Breast epithelium (tissue), 3 donors: ENCODE data around the gene HM13.

Experiments
- CTCF ChIP-seq, 3 donors: fragments of 450-650 bp; IDR thresholded peaks; one replicate each; pipeline ENCODE4 v1.5.1; 2016 to 2017; ENCODE audit warnings: antibody characterized with exemption in 3 of 3, mild to moderate bottlenecking in 3 of 3, moderate library complexity in 3 of 3
- POLR2A ChIP-seq: fragments of 450-650 bp; IDR thresholded peaks from one replicate; pipeline ENCODE4 v1.6.1; 2016; ENCODE audit warnings: antibody characterized with exemption, mild to moderate bottlenecking, moderate library complexity

- TF ChIP-seq CTCF (IDR thresholded peaks at IDR 0.05), result no peak
- no peak for TF ChIP-seq POLR2A
Observed at GRCh38 chr20:31559704-31560093, 45.5 kb downstream of the HM13 start.
